Myocyte (in vitro differentiated cells): ENCODE measurements around the gene ZNF506. TPM values are rescaled to one million over a fixed set of nuclear protein-coding genes. Genes with fewer than 3 reads are reported as not detected.
"Not testable (repeated sequence)": the region's sequence is repeated elsewhere in the genome, so short reads cannot be mapped to it uniquely, and the experiment has no call there.

ENCODE experiments used
- DNase-seq: peaks from one replicate; pipeline ENCODE4 v3.0.0-alpha.2; 2012; ENCODE audit warnings: low read depth
- total RNA-seq: library from RNA; depleted of rRNA; stranded (reverse); fragments of >200 nt; gene quantifications from 2 replicates; pipeline ENCODE4 v1.2.3, GENCODE V29; 2014

ZNF506 gene
- total RNA-seq, 1 donor from 2014 or later = 15.2 TPM

DNA sequence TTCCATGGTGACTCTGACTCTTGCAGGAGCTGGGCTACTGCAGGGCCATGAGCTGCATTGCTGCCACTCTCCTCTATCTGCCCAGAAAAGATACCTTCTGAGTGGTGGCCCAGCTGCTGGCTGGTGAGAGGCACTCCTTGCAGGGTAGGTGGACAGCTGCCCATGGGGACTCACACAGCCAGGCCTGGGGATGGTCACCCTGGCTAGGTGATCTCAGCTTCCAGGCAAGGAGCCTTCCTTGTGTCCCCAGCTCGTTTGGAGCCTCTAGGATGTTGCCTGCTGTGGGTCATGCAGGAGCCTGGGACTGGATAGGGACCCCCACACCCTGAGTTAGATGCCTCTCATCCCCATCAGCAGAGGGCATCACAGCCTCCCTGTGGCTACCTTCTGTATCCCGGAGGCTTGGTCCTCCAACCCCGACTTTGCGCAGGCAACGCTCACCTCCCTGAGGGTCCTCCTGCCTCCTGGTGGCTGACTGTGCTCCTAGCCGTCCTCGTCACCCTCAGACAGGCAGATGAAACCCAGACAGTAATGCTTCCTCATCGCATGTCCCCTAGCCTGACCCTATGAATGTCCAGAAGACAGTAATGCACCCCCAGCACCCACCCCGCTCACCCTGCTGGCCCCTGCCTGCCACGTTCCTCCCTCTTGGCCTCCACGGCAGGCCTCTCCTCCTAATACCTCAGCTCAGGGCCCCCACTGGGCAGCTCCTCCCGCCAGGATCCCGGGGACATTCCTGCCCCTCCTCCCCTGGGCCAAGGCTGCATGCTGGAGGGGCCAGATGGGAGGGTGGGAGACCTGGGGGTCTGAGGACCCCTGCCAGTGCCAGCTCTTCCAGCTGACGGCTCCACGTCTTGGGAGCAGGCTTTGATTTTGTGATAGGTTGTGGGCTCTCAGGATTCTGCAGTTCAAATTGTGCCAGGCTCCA lies 75.0 kb downstream of the ZNF506 start:
- DNase-seq = no peak

GRCh38 chr19:19745496-19746285 lies 75.9 kb downstream of the ZNF506 start:
- no peak for DNase-seq

- DNase-seq = no peak
Measured at GRCh38 chr19:19744641-19745040, 76.9 kb downstream of the ZNF506 start.

GRCh38 chr19:19743921-19744320 lies 77.6 kb downstream of the ZNF506 start:
- not testable (repeated sequence) for DNase-seq

DNA sequence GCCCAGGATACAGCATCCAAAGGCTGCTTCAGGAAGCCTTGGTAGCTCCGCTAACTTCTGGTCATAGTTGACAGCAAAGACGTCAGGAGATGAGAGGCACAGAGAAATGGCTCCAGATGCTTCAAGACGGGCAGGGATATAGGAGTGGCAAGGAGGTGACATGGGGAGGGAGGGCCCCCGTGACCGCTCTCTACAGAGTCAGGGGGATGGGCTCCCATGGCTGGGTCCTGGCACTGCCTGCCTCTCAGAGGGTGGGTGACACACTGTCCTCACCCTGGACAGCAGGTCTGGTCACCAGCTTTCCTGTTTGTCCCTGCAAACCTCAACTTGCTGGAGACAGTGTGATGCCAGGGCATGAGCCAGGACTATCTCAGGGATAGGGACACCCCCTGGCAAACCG lies 78.4 kb downstream of the ZNF506 start:
- no peak for DNase-seq

DNA sequence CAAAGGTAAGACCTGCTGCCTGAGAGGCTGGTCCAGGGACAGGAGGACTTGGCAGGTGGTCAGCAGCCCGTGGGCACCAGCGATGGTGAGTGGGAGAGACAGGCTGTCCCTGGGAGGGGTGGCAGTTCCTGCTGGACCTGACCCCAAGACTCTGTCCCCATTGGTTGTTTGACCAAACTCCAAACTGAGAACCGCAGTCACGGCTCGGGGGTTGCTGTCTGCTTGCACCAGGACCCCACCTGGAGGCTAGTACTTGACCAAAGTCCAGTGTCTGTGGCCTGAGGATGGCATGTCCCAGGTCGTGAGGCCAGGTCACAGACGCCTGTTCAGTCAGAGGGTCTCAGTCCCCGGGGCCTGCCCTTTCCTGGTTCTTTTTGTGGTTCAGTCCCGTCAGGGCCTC lies 78.8 kb downstream of the ZNF506 start:
- DNase-seq = no peak

Other genes starting within 250 kb of the ZNF506 start
- gene PBX4, start 203.1 kb downstream of the ZNF506 start, total RNA-seq = 1.1 and 1.8 TPM in 2 replicates
- 3.1 and 3.7 TPM in 2 replicates for gene LPAR2, start 193.5 kb downstream of the ZNF506 start, total RNA-seq
- 12.4 and 13.3 TPM in 2 replicates for gene GMIP, start 178.1 kb downstream of the ZNF506 start, total RNA-seq
- 102 and 113 TPM in 2 replicates for gene ATP13A1, start 158.1 kb downstream of the ZNF506 start, total RNA-seq
- 2.4 and 5.2 TPM in 2 replicates for gene ZNF101, start 152.9 kb downstream of the ZNF506 start, total RNA-seq
- gene ZNF14, start 88.6 kb downstream of the ZNF506 start, total RNA-seq = 5.4 and 5.6 TPM in 2 replicates
- gene ZNF253, start 44.1 kb upstream of the ZNF506 start, total RNA-seq = 12.9 and 13.7 TPM in 2 replicates
- 18.4 and 23.3 TPM in 2 replicates for gene ZNF93, start 79.2 kb upstream of the ZNF506 start, total RNA-seq
- gene ZNF682, start 217.8 kb upstream of the ZNF506 start, total RNA-seq = 3.1 and 3.2 TPM in 2 replicates